HepG2 (cell line): ENCODE data around the gene LMTK2. TPM values are rescaled to one million over a fixed set of nuclear protein-coding genes. Genes with fewer than 3 reads are reported as not detected.
A peak's percentile ranks its signal among the peaks of the same experiment; 100 is the strongest.

Experiments used
- BATF2 ChIP-seq: sonication (generic); formaldehyde crosslinking; IDR thresholded peaks from 2 replicates; pipeline ENCODE4 v1.8.0; 2022; ENCODE audit warnings: mild to moderate bottlenecking, missing genetic modification reagents, moderate library complexity
- CBX2 ChIP-seq, 2 experiments: fragments of 200-600 bp in 1 of 2; sonication (generic); formaldehyde crosslinking in 1 of 2; IDR thresholded peaks; 2 replicates each; pipeline versions ENCODE4 v1.7.0 to v1.8.1; 2018 to 2022; ENCODE audit warnings: low read depth in 2 of 2, low read length in 1 of 2, mild to moderate bottlenecking in 1 of 2, missing genetic modification reagents in 1 of 2
- CC2D1A ChIP-seq: sonication (generic); formaldehyde crosslinking; IDR thresholded peaks from 2 replicates; pipeline ENCODE4 v1.8.1; 2023; ENCODE audit warnings: mild to moderate bottlenecking, missing genetic modification reagents
- CHCHD3 ChIP-seq: sonication (generic); formaldehyde crosslinking; IDR thresholded peaks from 2 replicates; pipeline ENCODE4 v1.8.0; 2022; ENCODE audit warnings: mild to moderate bottlenecking, missing genetic modification reagents, moderate library complexity
- CREBL2 ChIP-seq: sonication (generic); formaldehyde crosslinking; IDR thresholded peaks from 2 replicates; pipeline ENCODE4 v1.8.1; 2023; ENCODE audit warnings: missing genetic modification reagents, mild to moderate bottlenecking, borderline replicate concordance
- ELF1 ChIP-seq: sonication (generic); formaldehyde crosslinking; IDR thresholded peaks from 2 replicates; pipeline ENCODE4 v1.4.0; 2020; ENCODE audit warnings: missing genetic modification reagents
- GATAD2A ChIP-seq: IDR thresholded peaks from 2 replicates; pipeline ENCODE4 v1.6.1; 2016
- HNF1B ChIP-seq: sonication (generic); formaldehyde crosslinking; IDR thresholded peaks from 2 replicates; pipeline ENCODE4 v1.5.1; 2020; ENCODE audit warnings: mild to moderate bottlenecking, moderate library complexity, missing genetic modification reagents
- KAT8 ChIP-seq: IDR thresholded peaks from 2 replicates; pipeline ENCODE4 v1.6.1; 2016; ENCODE audit warnings: missing genetic modification reagents, missing compliant biosample characterization
- MTA1 ChIP-seq: sonication (generic); formaldehyde crosslinking; IDR thresholded peaks from 2 replicates; pipeline ENCODE4 v1.4.0; 2020; ENCODE audit warnings: missing genetic modification reagents, mild to moderate bottlenecking, borderline replicate concordance
- NFIB ChIP-seq: sonication (generic); formaldehyde crosslinking; IDR thresholded peaks from 2 replicates; pipeline ENCODE4 v1.9.0; 2021; ENCODE audit warnings: missing genetic modification reagents, mild to moderate bottlenecking, borderline replicate concordance
- PHF8 ChIP-seq: sonication (generic); formaldehyde crosslinking; IDR thresholded peaks from 2 replicates; pipeline ENCODE4 v1.5.0; 2020; ENCODE audit warnings: missing genetic modification reagents
- POLR2A ChIP-seq, 2 experiments: IDR thresholded peaks; 2 replicates each; pipeline ENCODE4 v1.6.1; 2011; ENCODE audit warnings: low read depth in 2 of 2, low read length in 2 of 2, mild to moderate bottlenecking in 1 of 2, moderate library complexity in 1 of 2; ENCODE audit not compliant: insufficient read depth in 1 of 2
- POLR2AphosphoS2 ChIP-seq: IDR thresholded peaks from 2 replicates; pipeline ENCODE4 v1.6.1; 2011; ENCODE audit warnings: low read depth, low read length, improper control_type of control experiment
- PRDM10 ChIP-seq: sonication (generic); formaldehyde crosslinking; IDR thresholded peaks from 2 replicates; pipeline ENCODE4 v1.4.0; 2020; ENCODE audit warnings: low read depth, missing genetic modification reagents
- RFXANK ChIP-seq: IDR thresholded peaks from 2 replicates; pipeline ENCODE4 v1.6.1; 2016
- SIN3B ChIP-seq: fragments of 150-350 bp; IDR thresholded peaks from 2 replicates; pipeline ENCODE4 v1.6.1; 2014; ENCODE audit warnings: low read length
- SIX4 ChIP-seq: sonication (generic); formaldehyde crosslinking; IDR thresholded peaks from 2 replicates; pipeline ENCODE4 v1.4.0; 2020; ENCODE audit warnings: missing genetic modification reagents
- ZNF121 ChIP-seq: sonication (generic); formaldehyde crosslinking; IDR thresholded peaks from 2 replicates; pipeline ENCODE4 v1.5.0; 2020; ENCODE audit warnings: mild to moderate bottlenecking, missing genetic modification reagents
- ZNF234 ChIP-seq: sonication (generic); formaldehyde crosslinking; conservative IDR thresholded peaks from 2 replicates; pipeline ENCODE4 v1.5.1; 2020; ENCODE audit warnings: mild to moderate bottlenecking, missing genetic modification reagents
- ZNF570 ChIP-seq: sonication (generic); formaldehyde crosslinking; IDR thresholded peaks from 2 replicates; pipeline ENCODE4 v1.4.0; 2020; ENCODE audit warnings: mild to moderate bottlenecking, missing genetic modification reagents, borderline replicate concordance
- ZNF740 ChIP-seq: sonication (generic); formaldehyde crosslinking; IDR thresholded peaks from 2 replicates; pipeline ENCODE4 v1.4.0; 2020; ENCODE audit warnings: missing genetic modification reagents
- ZNF761 ChIP-seq: sonication (generic); formaldehyde crosslinking; conservative IDR thresholded peaks from 2 replicates; pipeline ENCODE4 v1.4.0; 2020; ENCODE audit warnings: mild to moderate bottlenecking, missing genetic modification reagents
- ZNF788 ChIP-seq: sonication (generic); formaldehyde crosslinking; IDR thresholded peaks from 2 replicates; pipeline ENCODE4 v1.5.0; 2020; ENCODE audit warnings: mild to moderate bottlenecking, missing genetic modification reagents, borderline replicate concordance
- polyA plus RNA-seq, 8 experiments: library from polyadenylated mRNA; depleted of rRNA in 3 of 8; stranded (reverse) in 7 of 8; unstranded in 1 of 8; fragments of >200 nt; fragmentation: Illumina TruSeq in 4 of 8; extraction: Trizol in 4 of 8; gene quantifications; 2 replicates each; pipeline versions ENCODE4 v1.2.1 to v1.2.3, GENCODE V29; 2011 to 2016; ENCODE audit warnings: low read depth in 4 of 8, missing spikeins in 1 of 8, mixed read lengths in 1 of 8; ENCODE audit not compliant: insufficient read depth in 1 of 8
- total RNA-seq, 5 experiments: library from RNA; depleted of rRNA; stranded (reverse); fragments of >200 nt; fragmentation: Illumina TruSeq; extraction: Trizol; gene quantifications; 2 replicates each; pipeline ENCODE4 v1.2.3, GENCODE V29; 2016; ENCODE audit warnings: low read depth in 1 of 5

Gene LMTK2
- total and polyA plus RNA-seq, 2 of the 13 experiments (the other 11 are each of a cell fraction or from before 2014, with no cell fraction given): 9.5 to 11.7 TPM

GRCh38 chr7:98252425-98253054 lies 145.9 kb downstream of the LMTK2 start (continued):
- no peak for TF ChIP-seq ZNF761
- TF ChIP-seq ZNF740 (CRISPR knock-in tag): no peak
- TF ChIP-seq CHCHD3: no peak
- TF ChIP-seq CC2D1A: no peak
- TF ChIP-seq PHF8: peak; percentile 97
- TF ChIP-seq NFIB (CRISPR knock-in tag): no peak
- no peak for TF ChIP-seq CREBL2
- 0 out of 2 replicates have a peak, but pooled peaks have one; percentile 41 for TF ChIP-seq HNF1B
- TF ChIP-seq ZNF234 (CRISPR knock-in tag): 0 out of 2 replicates have a peak, but pooled peaks have one; percentile 18
- TF ChIP-seq ZNF788 (CRISPR knock-in tag): no peak
- no peak for TF ChIP-seq SIX4 (CRISPR knock-in tag)
- TF ChIP-seq ZNF570: no peak
- TF ChIP-seq CBX2 (IDR thresholded peaks at IDR 0.05; ENCODE audit: low read depth, low read length): no peak
- TF ChIP-seq CBX2 (CRISPR knock-in tag; IDR thresholded peaks at IDR 0.05; ENCODE audit: low read depth): no peak
- TF ChIP-seq MTA1 (CRISPR knock-in tag): no peak
- TF ChIP-seq PRDM10: no peak
- TF ChIP-seq GATAD2A (CRISPR knock-in tag): no peak
- no peak for TF ChIP-seq BATF2
- no peak for TF ChIP-seq ZNF121 (CRISPR knock-in tag)
- TF ChIP-seq KAT8: no peak; the same call in 1 of the 2 replicates
- peak in 1 of 2 experiments; percentile 68; a peak in 1 of 4 replicates for TF ChIP-seq POLR2A (IDR thresholded peaks at IDR 0.05; ENCODE audit: insufficient read depth in 1 of 2, low read depth in 2 of 2, low read length in 2 of 2)
- no peak for TF ChIP-seq RFXANK (CRISPR knock-in tag)
- no peak for TF ChIP-seq SIN3B
- no peak for TF ChIP-seq ELF1 (CRISPR knock-in tag)
- TF ChIP-seq POLR2AphosphoS2: no peak
